DMS 273 treated with DMSO at 0.1 percent for 48 hours (cell line): ENCODE measurements around the gene WDR70.
"Not testable (repeated sequence)": the region's sequence is repeated elsewhere in the genome, so short reads cannot be mapped to it uniquely, and the experiment has no call there.

Experiments
- DNase-seq: peaks from one replicate; lab custom pipeline; 2025; lab: John Stamatoyannopoulos, UW

Gene WDR70

GRCh38 chr5:37454402-37455055, 75.4 kb downstream of the WDR70 start:
- DNase-seq: not testable (repeated sequence)

GRCh38 chr5:37463191-37464051, 84.3 kb downstream of the WDR70 start:
- DNase-seq: not testable (repeated sequence)

GRCh38 chr5:37464581-37464980, 85.5 kb downstream of the WDR70 start:
- DNase-seq: not testable (repeated sequence)

GRCh38 chr5:37469383-37469782, 90.3 kb downstream of the WDR70 start:
- peak; percentile 82 for DNase-seq

GRCh38 chr5:37471666-37472197, 92.6 kb downstream of the WDR70 start:
- DNase-seq: no peak

- DNase-seq: no peak
Observed at GRCh38 chr5:37477426-37477825, 98.3 kb downstream of the WDR70 start.

- DNase-seq: no peak
Observed at GRCh38 chr5:37478121-37478894, 99.2 kb downstream of the WDR70 start.

- not testable (repeated sequence) for DNase-seq
Observed at GRCh38 chr5:37481395-37481794, 102.3 kb downstream of the WDR70 start.

GRCh38 chr5:37490120-37490810, 111.1 kb downstream of the WDR70 start:
- DNase-seq: no peak

- DNase-seq: no peak
Observed at GRCh38 chr5:37490931-37491330, 111.8 kb downstream of the WDR70 start.

- no peak for DNase-seq
Observed at GRCh38 chr5:37492778-37493555, 113.8 kb downstream of the WDR70 start.

GRCh38 chr5:37494756-37495155, 115.6 kb downstream of the WDR70 start:
- DNase-seq: no peak

- DNase-seq: no peak
Observed at GRCh38 chr5:37495210-37495609, 116.1 kb downstream of the WDR70 start.

- no peak for DNase-seq
Observed at GRCh38 chr5:37495668-37496347, 116.7 kb downstream of the WDR70 start.

GRCh38 chr5:37496902-37497445, 117.9 kb downstream of the WDR70 start:
- DNase-seq: no peak

GRCh38 chr5:37501152-37501551, 122.0 kb downstream of the WDR70 start:
- DNase-seq: no peak

- no peak for DNase-seq
Observed at GRCh38 chr5:37506241-37506640, 127.1 kb downstream of the WDR70 start.

- no peak for DNase-seq
Observed at GRCh38 chr5:37506722-37507121, 127.6 kb downstream of the WDR70 start.

- no peak for DNase-seq
Observed at GRCh38 chr5:37511646-37512045, 132.5 kb downstream of the WDR70 start.

GRCh38 chr5:37514946-37515345, 135.8 kb downstream of the WDR70 start:
- no peak for DNase-seq
